ENCODE results near the gene SCYGR6.
"Not testable (repeated sequence)": the region's sequence is repeated elsewhere in the genome, so short reads cannot be mapped to it uniquely, and the experiment has no call there.

Gene SCYGR6

GRCh38 chr2:227724394-227725039 is at the start of gene SCYGR6:
SCYGR6 (minus strand) TSS chr2:227724757; CDS start chr2:227724757, 0 bp downstream.
- no peak for DNase-seq (ENCODE audit: low spot score)

GRCh38 chr2:227774011-227774624 is 49.6 kb upstream of the SCYGR6 start:
- no peak for DNase-seq (ENCODE audit: low spot score)

- DNase-seq (ENCODE audit: low spot score) = no peak
These were observed 48.4 kb upstream of the SCYGR6 start for GRCh38 chr2:227772932-227773331.

- no peak for DNase-seq (ENCODE audit: low spot score)
These were observed 47.7 kb upstream of the SCYGR6 start for GRCh38 chr2:227772197-227772661.

GRCh38 chr2:227767830-227768229 is 43.3 kb upstream of the SCYGR6 start:
- DNase-seq (ENCODE audit: low spot score) = no peak

- DNase-seq (ENCODE audit: low spot score) = peak; percentile 69
These were observed 41.9 kb upstream of the SCYGR6 start for GRCh38 chr2:227766373-227766883.

GRCh38 chr2:227765788-227766372 is 41.3 kb upstream of the SCYGR6 start:
- DNase-seq (ENCODE audit: low spot score) = no peak

GRCh38 chr2:227761740-227762476 is 37.4 kb upstream of the SCYGR6 start:
- DNase-seq (ENCODE audit: low spot score) = no peak

- DNase-seq (ENCODE audit: low spot score) = no peak
These were observed 35.0 kb upstream of the SCYGR6 start for GRCh38 chr2:227759411-227760118.

GRCh38 chr2:227756261-227756660 is 31.7 kb upstream of the SCYGR6 start:
- not testable (repeated sequence) for DNase-seq (ENCODE audit: low spot score)

GRCh38 chr2:227748079-227748478 is 23.5 kb upstream of the SCYGR6 start:
- no peak for DNase-seq (ENCODE audit: low spot score)

GRCh38 chr2:227745594-227745993 is 21.0 kb upstream of the SCYGR6 start, which contains the start of gene SCYGR8:
SCYGR8 (plus strand) TSS chr2:227745894; CDS start chr2:227745894, 0 bp downstream.
- DNase-seq (ENCODE audit: low spot score) = no peak

- DNase-seq (ENCODE audit: low spot score) = not testable (repeated sequence)
These were observed 16.1 kb upstream of the SCYGR6 start for GRCh38 chr2:227740705-227741104.

GRCh38 chr2:227739351-227739750 is 14.8 kb upstream of the SCYGR6 start:
- DNase-seq (ENCODE audit: low spot score) = no peak

GRCh38 chr2:227728035-227728434 is 3.5 kb upstream of the SCYGR6 start, which contains the start of gene SCYGR7:
SCYGR7 (plus strand) TSS chr2:227728335; CDS start chr2:227728335, 0 bp downstream.
- DNase-seq (ENCODE audit: low spot score) = no peak

- DNase-seq (ENCODE audit: low spot score) = not testable (repeated sequence)
These were observed 1.7 kb downstream of the SCYGR6 start for GRCh38 chr2:227722821-227723220.

GRCh38 chr2:227720680-227721079 is 3.9 kb downstream of the SCYGR6 start:
- no peak for DNase-seq (ENCODE audit: low spot score)

- peak; percentile 18 for DNase-seq (ENCODE audit: low spot score)
These were observed 4.9 kb downstream of the SCYGR6 start for GRCh38 chr2:227719641-227720040.

GRCh38 chr2:227717687-227718567 is 6.6 kb downstream of the SCYGR6 start, which contains the start of gene SLC19A3:
SLC19A3 (minus strand) TSS chr2:227718028; CDS start chr2:227702318, 15,710 bp downstream.
- peak; percentile 79 for DNase-seq (ENCODE audit: low spot score)

- DNase-seq (ENCODE audit: low spot score) = no peak
These were observed 8.1 kb downstream of the SCYGR6 start for GRCh38 chr2:227716501-227716900.
